Left ventricle myocardium inferior (tissue), 1 donor: ENCODE results near the gene PLA2R1. TPM values are rescaled to one million over a fixed set of nuclear protein-coding genes. Genes with fewer than 3 reads are reported as not detected.
"Not testable (repeated sequence)": the region's sequence is repeated elsewhere in the genome, so short reads cannot be mapped to it uniquely, and the experiment has no call there.

ENCODE experiments used
- DNase-seq: peaks from one replicate; pipeline ENCODE4 v3.0.0-alpha.2; 2020
- H3K27ac ChIP-seq: fragments of 200-600 bp; replicated peaks from 2 replicates; pipeline ENCODE4 v1.8.0; 2021
- H3K27me3 ChIP-seq: fragments of 200-600 bp; 2 replicates; pipeline ENCODE4 v1.8.0; 2021; ENCODE audit warnings: low read depth
- H3K36me3 ChIP-seq: fragments of 200-600 bp; 2 replicates; pipeline ENCODE4 v1.8.0; 2021
- H3K4me1 ChIP-seq: fragments of 200-600 bp; 2 replicates; pipeline ENCODE4 v1.8.0; 2021
- H3K4me3 ChIP-seq: fragments of 200-600 bp; 2 replicates; pipeline ENCODE4 v1.8.0; 2021; ENCODE audit warnings: mild to moderate bottlenecking, moderate library complexity
- H3K9me3 ChIP-seq: fragments of 200-600 bp; replicated peaks from 2 replicates; pipeline ENCODE4 v1.8.0; 2021
- intact Hi-C: fragments of 100-400 bp; cut with micrococcal nuclease; formaldehyde crosslinking; loops from one replicate; pipeline ENCODE4 v1.11.0; 2022
- total RNA-seq: library from RNA; stranded (reverse); fragmentation: NEBNext Ultra II Directional; extraction: Animal tissue kit (Norgen Biotek cat#: 25700); gene quantifications from one replicate; pipeline ENCODE4 v1.2.1, GENCODE V29; 2021
- TF ChIP-seq, protein P1 (sequence below): fragments of 200-600 bp; IDR thresholded peaks from 2 replicates; pipeline ENCODE4 v1.8.0; 2021; ENCODE audit warnings: antibody characterized with exemption, mild to moderate bottlenecking, borderline replicate concordance
- donor health status: DM: no; HTN: yes; CAD: no; lungs with severe emphysema.

Gene PLA2R1
- total RNA-seq, 1 donor from 2014 or later, result 2.3 TPM

GRCh38 chr2:160039166-160039903, 23.1 kb downstream of the PLA2R1 start:
- H3K4me1 ChIP-seq, result peaks cover 13% of the 10 kb centered on the region
- H3K9me3 ChIP-seq, result no peaks in the 10 kb centered on the region
- no peak overlapping the region for H3K4me3 ChIP-seq
- intact Hi-C loops, result no loop called here
- no peak overlapping the region for H3K27ac ChIP-seq
- H3K36me3 ChIP-seq, result no peaks in the 10 kb centered on the region
- TF ChIP-seq, protein P1, sequence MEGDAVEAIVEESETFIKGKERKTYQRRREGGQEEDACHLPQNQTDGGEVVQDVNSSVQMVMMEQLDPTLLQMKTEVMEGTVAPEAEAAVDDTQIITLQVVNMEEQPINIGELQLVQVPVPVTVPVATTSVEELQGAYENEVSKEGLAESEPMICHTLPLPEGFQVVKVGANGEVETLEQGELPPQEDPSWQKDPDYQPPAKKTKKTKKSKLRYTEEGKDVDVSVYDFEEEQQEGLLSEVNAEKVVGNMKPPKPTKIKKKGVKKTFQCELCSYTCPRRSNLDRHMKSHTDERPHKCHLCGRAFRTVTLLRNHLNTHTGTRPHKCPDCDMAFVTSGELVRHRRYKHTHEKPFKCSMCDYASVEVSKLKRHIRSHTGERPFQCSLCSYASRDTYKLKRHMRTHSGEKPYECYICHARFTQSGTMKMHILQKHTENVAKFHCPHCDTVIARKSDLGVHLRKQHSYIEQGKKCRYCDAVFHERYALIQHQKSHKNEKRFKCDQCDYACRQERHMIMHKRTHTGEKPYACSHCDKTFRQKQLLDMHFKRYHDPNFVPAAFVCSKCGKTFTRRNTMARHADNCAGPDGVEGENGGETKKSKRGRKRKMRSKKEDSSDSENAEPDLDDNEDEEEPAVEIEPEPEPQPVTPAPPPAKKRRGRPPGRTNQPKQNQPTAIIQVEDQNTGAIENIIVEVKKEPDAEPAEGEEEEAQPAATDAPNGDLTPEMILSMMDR, result no peak
- DNase-seq, result no peak
- H3K27me3 ChIP-seq, result no peaks in the 10 kb centered on the region

DNA sequence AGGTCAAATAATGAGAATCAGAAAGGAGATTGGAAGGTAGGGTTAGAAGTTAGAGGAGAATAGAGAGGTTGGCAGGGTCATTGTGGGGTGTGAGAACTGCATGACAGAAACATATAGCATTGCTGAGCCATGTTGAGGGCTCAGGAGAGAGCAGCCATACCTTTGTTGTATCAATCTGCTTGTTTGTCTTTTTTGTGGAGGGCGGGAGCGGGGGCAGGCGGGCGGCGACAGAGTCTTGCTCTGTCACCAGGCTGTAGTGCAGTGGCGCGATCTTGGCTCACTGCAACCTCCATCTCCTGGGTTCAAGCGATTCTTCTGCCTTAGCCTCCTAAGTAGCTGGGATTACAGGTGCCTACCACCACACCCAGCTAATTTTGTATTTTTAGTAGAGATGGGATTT, 23.8 kb downstream of the PLA2R1 start:
- DNase-seq, H3K27ac ChIP-seq, H3K36me3 ChIP-seq, H3K4me3 ChIP-seq, intact Hi-C loops, H3K27me3 ChIP-seq, H3K9me3 ChIP-seq: not testable (repeated sequence)
- peaks cover 19% of the 10 kb centered on the region for H3K4me1 ChIP-seq

DNA sequence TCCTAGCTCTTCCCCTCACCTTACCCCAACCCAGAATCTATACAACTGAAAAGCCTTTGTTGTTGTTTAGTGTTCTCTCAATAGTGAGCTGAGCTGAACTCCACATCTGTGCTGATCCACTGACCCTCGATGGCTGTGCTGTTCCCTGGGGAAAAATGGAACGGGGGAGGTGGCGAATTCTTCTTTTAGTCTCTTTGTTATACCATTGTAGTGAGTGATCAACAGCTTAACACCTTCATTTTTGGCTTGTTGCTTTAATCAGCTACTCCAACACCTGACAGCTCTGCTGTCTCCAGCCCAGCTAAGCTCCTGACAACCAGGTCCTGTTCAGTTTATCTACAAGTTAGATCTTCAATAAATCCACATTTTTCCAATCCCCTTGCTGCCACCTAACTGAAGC, 25.7 kb downstream of the PLA2R1 start:
- DNase-seq, result no peak
- peaks cover 19% of the 10 kb centered on the region for H3K4me1 ChIP-seq
- intact Hi-C loops, result no loop called here
- TF ChIP-seq, protein P1, result no peak
- no peaks in the 10 kb centered on the region for H3K27me3 ChIP-seq
- no peak overlapping the region for H3K27ac ChIP-seq
- H3K36me3 ChIP-seq, result no peaks in the 10 kb centered on the region
- no peaks in the 10 kb centered on the region for H3K9me3 ChIP-seq
- no peak overlapping the region for H3K4me3 ChIP-seq

DNA sequence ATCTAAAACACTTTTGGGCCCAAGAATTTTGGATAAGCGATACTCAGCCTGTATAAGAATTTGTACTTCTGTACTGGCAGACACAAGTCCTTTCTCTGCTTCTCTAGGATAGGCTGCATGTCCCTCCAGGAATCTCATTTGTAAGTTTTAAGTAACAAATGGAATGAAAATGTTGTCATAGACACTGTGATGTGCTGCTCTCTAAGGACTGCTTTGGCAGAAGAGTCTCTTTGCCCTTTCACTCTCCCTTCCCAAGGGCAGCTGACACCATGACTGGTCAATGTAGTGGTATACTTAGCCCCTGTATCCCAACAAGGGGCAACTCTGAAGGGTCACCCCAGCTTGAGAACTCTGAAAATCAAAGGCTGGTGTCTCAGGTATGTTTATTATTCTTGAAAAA, 27.3 kb downstream of the PLA2R1 start:
- Histone ChIP-seq H3K27ac (no peak overlapping the region), H3K4me1 (peaks cover 16% of the 10 kb centered on the region), H3K27me3 (no peaks in the 10 kb centered on the region), H3K4me3 (no peak overlapping the region), H3K36me3 (no peaks in the 10 kb centered on the region), H3K9me3 (no peaks in the 10 kb centered on the region)
- no peak for DNase-seq
- TF ChIP-seq, protein P1, result no peak
- intact Hi-C loops, result no loop called here

- Histone ChIP-seq H3K9me3 (no peaks in the 10 kb centered on the region), H3K4me1 (peaks cover 9% of the 10 kb centered on the region), H3K36me3 (no peaks in the 10 kb centered on the region), H3K27ac (no peak overlapping the region), H3K27me3 (no peaks in the 10 kb centered on the region), H3K4me3 (no peak overlapping the region)
- TF ChIP-seq, protein P1, result no peak
- no peak for DNase-seq
- intact Hi-C loops, result no loop called here
Observed at GRCh38 chr2:160034396-160034795, 28.0 kb downstream of the PLA2R1 start.

- no peaks in the 10 kb centered on the region for H3K9me3 ChIP-seq
- peaks cover 9% of the 10 kb centered on the region for H3K4me1 ChIP-seq
- intact Hi-C loops, result no loop called here
- H3K27me3 ChIP-seq, result no peaks in the 10 kb centered on the region
- DNase-seq, result no peak
- no peak overlapping the region for H3K4me3 ChIP-seq
- no peak overlapping the region for H3K27ac ChIP-seq
- TF ChIP-seq, protein P1, result no peak
- no peaks in the 10 kb centered on the region for H3K36me3 ChIP-seq
Observed at GRCh38 chr2:160033732-160034392, 28.6 kb downstream of the PLA2R1 start.
